Measurements from ENCODE around the gene KCNE1.
"Not testable (repeated sequence)": the region's sequence is repeated elsewhere in the genome, so short reads cannot be mapped to it uniquely, and the experiment has no call there.

KCNE1 gene

GRCh38 chr21:34511787-34512455 is at the start of gene KCNE1:
TSS of gene KCNE1 (minus strand) at chr21:34512210. CDS start at chr21:34449634, 62,576 bp downstream.
- no peak for TF ChIP-seq CTCF (conservative IDR thresholded peaks at IDR 0.05; ENCODE audit: low read length)

GRCh38 chr21:34561806-34562205 is 49.8 kb upstream of the KCNE1 start:
- no peak for DNase-seq (ENCODE audit: low read depth)
- H3K4me3 ChIP-seq (ENCODE audit: low read length), result no peak overlapping the region
- TF ChIP-seq CTCF (conservative IDR thresholded peaks at IDR 0.05; ENCODE audit: low read length), result no peak

More at GRCh38 chr21:34511787-34512455, at the start of gene KCNE1:
- H3K4me3 ChIP-seq (ENCODE audit: low read length), result no peak within 1 kb of the TSS
- DNase-seq (ENCODE audit: low read depth), result peak; percentile 49

GRCh38 chr21:34560609-34561008 is 48.6 kb upstream of the KCNE1 start:
- H3K4me3 ChIP-seq (ENCODE audit: low read length), result no peak overlapping the region
- no peak for DNase-seq (ENCODE audit: low read depth)
- no peak for TF ChIP-seq CTCF (conservative IDR thresholded peaks at IDR 0.05; ENCODE audit: low read length)

GRCh38 chr21:34560021-34560420 is 48.0 kb upstream of the KCNE1 start:
- no peak for TF ChIP-seq CTCF (conservative IDR thresholded peaks at IDR 0.05; ENCODE audit: low read length)
- DNase-seq (ENCODE audit: low read depth), result no peak
- no peak overlapping the region for H3K4me3 ChIP-seq (ENCODE audit: low read length)

- no peak for TF ChIP-seq CTCF (conservative IDR thresholded peaks at IDR 0.05; ENCODE audit: low read length)
- H3K4me3 ChIP-seq (ENCODE audit: low read length), result no peak overlapping the region
- DNase-seq (ENCODE audit: low read depth), result no peak
Observed at GRCh38 chr21:34559089-34559631, 47.1 kb upstream of the KCNE1 start.

- DNase-seq (ENCODE audit: low read depth), result no peak
- TF ChIP-seq CTCF (conservative IDR thresholded peaks at IDR 0.05; ENCODE audit: low read length), result no peak
- H3K4me3 ChIP-seq (ENCODE audit: low read length), result no peak overlapping the region
Observed at GRCh38 chr21:34558166-34558565, 46.2 kb upstream of the KCNE1 start.

GRCh38 chr21:34557261-34557660 is 45.3 kb upstream of the KCNE1 start:
- TF ChIP-seq CTCF (conservative IDR thresholded peaks at IDR 0.05; ENCODE audit: low read length), result no peak
- H3K4me3 ChIP-seq (ENCODE audit: low read length), result no peak overlapping the region
- DNase-seq (ENCODE audit: low read depth), result no peak

GRCh38 chr21:34554670-34555069 is 42.7 kb upstream of the KCNE1 start:
- not testable (repeated sequence) for DNase-seq (ENCODE audit: low read depth); H3K4me3 ChIP-seq (ENCODE audit: low read length)

All from AG10803 (cell line).